Stimulated activated naive B cell treated with anti-CD40 and anti-IgM and Interleukin-4, amounts not matched to agents 10 μg/mL and 1 μg/mL and 100 μg/mL, for 72 hours (primary cell): ENCODE results near the gene CCM2.

Experiments used
- ATAC-seq, 2 donors: fragments of 150-1000 bp; cut with Tn5 transposase; replicated peaks; 2 replicates each; pipeline ENCODE4 v1.10.0; 2021; ENCODE audit warnings: moderate library complexity in 1 of 2
- DNase-seq: peaks from one replicate; pipeline ENCODE4 v3.0.0; 2021
- H3K27ac Mint-ChIP-seq: one replicate; pipeline ENCODE4 v1.8.0; 2022; ENCODE audit warnings: mild to moderate bottlenecking, mixed read lengths
- H3K27me3 Mint-ChIP-seq, 2 donors: one replicate each; pipeline ENCODE4 v1.8.0; 2022; ENCODE audit warnings: mixed read lengths in 2 of 2
- H3K36me3 Mint-ChIP-seq, 2 donors: one replicate each; pipeline ENCODE4 v1.8.0; 2022; ENCODE audit warnings: mixed read lengths in 2 of 2, mild to moderate bottlenecking in 1 of 2
- H3K4me1 Mint-ChIP-seq, 2 donors: one replicate each; pipeline ENCODE4 v1.8.0; 2022; ENCODE audit warnings: mixed read lengths in 2 of 2, mild to moderate bottlenecking in 1 of 2
- H3K4me3 Mint-ChIP-seq, 2 donors: one replicate each; pipeline ENCODE4 v1.8.0; 2022; ENCODE audit warnings: mild to moderate bottlenecking in 2 of 2, mixed read lengths in 2 of 2, moderate library complexity in 1 of 2
- H3K9me3 Mint-ChIP-seq, 2 donors: one replicate each; pipeline ENCODE4 v1.8.0; 2022; ENCODE audit warnings: mixed read lengths in 2 of 2, mild to moderate bottlenecking in 1 of 2

CCM2 gene

GRCh38 chr7:44994877-44995554, 5.0 kb upstream of the CCM2 start:
- ATAC-seq (peak; percentile 67 to 75), DNase-seq (no peak)
- Mint-ChIP-seq H3K4me1 (peaks cover 25 to 37% of the 10 kb centered on the region in 2 donors), H3K4me3 (peak overlapping the region; percentile 63 to 71), H3K36me3 (peaks cover 0 to 5% of the 10 kb centered on the region in 2 donors), H3K27ac (peak overlapping the region; percentile 70), H3K27me3 (no peaks in the 10 kb centered on the region), H3K9me3 (no peaks in the 10 kb centered on the region)

- DNase-seq, result no peak
- Mint-ChIP-seq H3K4me3 (peak overlapping the region; percentile 64 to 71), H3K9me3 (no peaks in the 10 kb centered on the region), H3K27ac (peak overlapping the region; percentile 70), H3K27me3 (no peaks in the 10 kb centered on the region), H3K4me1 (peaks cover 25 to 38% of the 10 kb centered on the region in 2 donors), H3K36me3 (peaks cover 3 to 5% of the 10 kb centered on the region in 2 donors)
- ATAC-seq, result no peak
Measured at GRCh38 chr7:44995555-44996493, 4.2 kb upstream of the CCM2 start.

- no peak for ATAC-seq
- Mint-ChIP-seq H3K4me3 (peak overlapping the region; percentile 34 to 91), H3K36me3 (peaks cover 11 to 16% of the 10 kb centered on the region in 2 donors), H3K27ac (no peak overlapping the region), H3K27me3 (no peaks in the 10 kb centered on the region), H3K9me3 (no peaks in the 10 kb centered on the region), H3K4me1 (peaks cover 32 to 61% of the 10 kb centered on the region in 2 donors)
- DNase-seq, result no peak
Measured at GRCh38 chr7:44998153-44998871, 1.7 kb upstream of the CCM2 start.

- Mint-ChIP-seq H3K27ac (peak overlapping the region; percentile 96), H3K36me3 (peaks cover 14 to 21% of the 10 kb centered on the region in 2 donors), H3K9me3 (no peaks in the 10 kb centered on the region), H3K4me1 (peaks cover 35 to 67% of the 10 kb centered on the region in 2 donors), H3K27me3 (no peaks in the 10 kb centered on the region), H3K4me3 (peak overlapping the region; percentile 89 to 91)
- ATAC-seq, result peak; percentile 80 to 82
- peak; percentile 99 for DNase-seq
Measured at GRCh38 chr7:44999245-45000092, 532 bp upstream of the CCM2 start.

- peak overlapping the region; percentile 89 to 91 for H3K4me3 Mint-ChIP-seq
- peaks cover 28 to 67% of the 10 kb centered on the region in 2 donors for H3K4me1 Mint-ChIP-seq
- H3K27ac Mint-ChIP-seq, result peak overlapping the region; percentile 95
- DNase-seq (peak; percentile 68), ATAC-seq (peak; percentile 67 to 68)
- no peaks in the 10 kb centered on the region for H3K9me3 Mint-ChIP-seq
- no peaks in the 10 kb centered on the region for H3K27me3 Mint-ChIP-seq
- peaks cover 24 to 29% of the 10 kb centered on the region in 2 donors for H3K36me3 Mint-ChIP-seq
Measured at GRCh38 chr7:45001138-45001694, 1.2 kb downstream of the CCM2 start.

- Mint-ChIP-seq H3K27me3 (no peaks in the 10 kb centered on the region), H3K27ac (peak overlapping the region; percentile 95), H3K4me3 (peak overlapping the region; percentile 89 to 91), H3K4me1 (peaks cover 26 to 67% of the 10 kb centered on the region in 2 donors), H3K9me3 (no peaks in the 10 kb centered on the region), H3K36me3 (peaks cover 30 to 36% of the 10 kb centered on the region in 2 donors)
- DNase-seq (no peak), ATAC-seq (no peak)
Measured at GRCh38 chr7:45001826-45002225, 1.8 kb downstream of the CCM2 start.

- H3K27ac Mint-ChIP-seq, result peak overlapping the region; percentile 17
- H3K9me3 Mint-ChIP-seq, result no peaks in the 10 kb centered on the region
- peaks cover 24 to 77% of the 10 kb centered on the region in 2 donors for H3K4me1 Mint-ChIP-seq
- peaks cover 37 to 48% of the 10 kb centered on the region in 2 donors for H3K36me3 Mint-ChIP-seq
- no peaks in the 10 kb centered on the region for H3K27me3 Mint-ChIP-seq
- ATAC-seq, result no peak
- DNase-seq, result no peak
- no peak overlapping the region for H3K4me3 Mint-ChIP-seq
Measured at GRCh38 chr7:45003789-45004188, 3.8 kb downstream of the CCM2 start.

- H3K4me3 Mint-ChIP-seq, result peak overlapping the region; percentile 14 to 62
- H3K9me3 Mint-ChIP-seq, result no peaks in the 10 kb centered on the region
- no peaks in the 10 kb centered on the region for H3K27me3 Mint-ChIP-seq
- ATAC-seq, result no peak
- peaks cover 44 to 51% of the 10 kb centered on the region in 2 donors for H3K36me3 Mint-ChIP-seq
- no peak for DNase-seq
- peaks cover 26 to 85% of the 10 kb centered on the region in 2 donors for H3K4me1 Mint-ChIP-seq
- H3K27ac Mint-ChIP-seq, result peak overlapping the region; percentile 31
Measured at GRCh38 chr7:45007106-45007505, 7.1 kb downstream of the CCM2 start.

GRCh38 chr7:45007571-45008328, 7.7 kb downstream of the CCM2 start:
- no peaks in the 10 kb centered on the region for H3K27me3 Mint-ChIP-seq
- DNase-seq (no peak), ATAC-seq (peak; percentile 84 to 87)
- H3K9me3 Mint-ChIP-seq, result no peaks in the 10 kb centered on the region
- peaks cover 48 to 54% of the 10 kb centered on the region in 2 donors for H3K36me3 Mint-ChIP-seq
- H3K4me1 Mint-ChIP-seq, result peaks cover 24 to 79% of the 10 kb centered on the region in 2 donors
- peak overlapping the region; percentile 31 for H3K27ac Mint-ChIP-seq
- H3K4me3 Mint-ChIP-seq, result peak overlapping the region in 1 of 2 donors; percentile 62

- DNase-seq (no peak), ATAC-seq (no peak)
- Mint-ChIP-seq H3K4me1 (peaks cover 17 to 47% of the 10 kb centered on the region in 2 donors), H3K27me3 (no peaks in the 10 kb centered on the region), H3K27ac (no peak overlapping the region), H3K4me3 (no peak overlapping the region), H3K36me3 (peaks cover 59% of the 10 kb centered on the region in 2 donors), H3K9me3 (no peaks in the 10 kb centered on the region)
Measured at GRCh38 chr7:45013465-45013967, 13.5 kb downstream of the CCM2 start.

- Mint-ChIP-seq H3K36me3 (peaks cover 54 to 55% of the 10 kb centered on the region in 2 donors), H3K27me3 (no peaks in the 10 kb centered on the region), H3K4me1 (peaks cover 16 to 39% of the 10 kb centered on the region in 2 donors), H3K4me3 (no peak overlapping the region), H3K9me3 (no peaks in the 10 kb centered on the region), H3K27ac (no peak overlapping the region)
- DNase-seq (no peak), ATAC-seq (no peak)
Measured at GRCh38 chr7:45015313-45015712, 15.3 kb downstream of the CCM2 start.

GRCh38 chr7:45017253-45017652, 17.3 kb downstream of the CCM2 start:
- peaks cover 24 to 48% of the 10 kb centered on the region in 2 donors for H3K4me1 Mint-ChIP-seq
- DNase-seq (no peak), ATAC-seq (no peak)
- no peak overlapping the region for H3K4me3 Mint-ChIP-seq
- peaks cover 0 to 4% of the 10 kb centered on the region in 2 donors for H3K9me3 Mint-ChIP-seq
- H3K36me3 Mint-ChIP-seq, result peaks cover 59 to 60% of the 10 kb centered on the region in 2 donors
- no peak overlapping the region for H3K27ac Mint-ChIP-seq
- H3K27me3 Mint-ChIP-seq, result no peaks in the 10 kb centered on the region
